IPS-NIHi7 (cell line): ENCODE measurements around the gene IL12A.
A peak's percentile ranks its signal among the peaks of the same experiment; 100 is the strongest.

Experiments used
- DNase-seq: peaks from one replicate; pipeline ENCODE4 v3.0.0; 2012; ENCODE audit warnings: mixed read lengths; ENCODE audit errors: extremely low spot score

IL12A gene

DNA sequence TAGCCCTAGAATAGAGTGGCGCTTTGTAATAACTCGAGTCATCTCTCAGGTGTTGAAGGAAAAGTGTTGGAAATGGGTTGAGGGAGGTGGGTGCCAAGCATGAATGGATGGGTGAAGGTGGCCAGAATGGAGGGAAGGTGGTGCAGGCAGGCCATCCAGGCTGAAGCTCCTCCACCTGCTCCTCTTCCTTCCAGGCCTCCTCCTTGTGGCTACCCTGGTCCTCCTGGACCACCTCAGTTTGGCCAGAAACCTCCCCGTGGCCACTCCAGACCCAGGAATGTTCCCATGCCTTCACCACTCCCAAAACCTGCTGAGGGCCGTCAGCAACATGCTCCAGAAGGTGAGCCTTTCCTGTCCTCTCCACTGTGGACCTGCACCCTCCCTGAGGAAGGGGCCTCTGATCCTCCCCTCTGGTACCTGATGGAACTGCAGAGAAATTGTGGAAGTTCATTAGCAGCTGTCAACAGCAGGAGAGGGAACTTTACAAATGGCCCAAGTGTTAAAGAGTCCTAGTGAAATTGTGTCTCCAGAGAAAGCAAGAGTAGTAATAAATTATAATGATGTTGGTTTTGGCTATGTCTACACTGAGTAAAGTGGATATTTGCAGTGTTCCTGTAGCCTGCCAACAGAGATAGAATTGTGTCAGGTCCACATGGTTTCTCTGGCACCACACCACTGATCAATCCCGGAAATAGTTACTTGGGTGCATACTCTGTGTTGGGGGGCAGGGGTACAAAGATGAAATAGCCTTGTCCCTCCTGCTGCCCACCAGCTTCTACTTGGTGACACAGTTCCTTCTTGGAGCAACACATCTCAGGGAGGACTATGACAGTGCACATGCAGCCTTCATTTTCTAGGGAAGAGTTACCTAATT, 1.6 kb downstream of the IL12A start:
- DNase-seq = peak; percentile 15

DNA sequence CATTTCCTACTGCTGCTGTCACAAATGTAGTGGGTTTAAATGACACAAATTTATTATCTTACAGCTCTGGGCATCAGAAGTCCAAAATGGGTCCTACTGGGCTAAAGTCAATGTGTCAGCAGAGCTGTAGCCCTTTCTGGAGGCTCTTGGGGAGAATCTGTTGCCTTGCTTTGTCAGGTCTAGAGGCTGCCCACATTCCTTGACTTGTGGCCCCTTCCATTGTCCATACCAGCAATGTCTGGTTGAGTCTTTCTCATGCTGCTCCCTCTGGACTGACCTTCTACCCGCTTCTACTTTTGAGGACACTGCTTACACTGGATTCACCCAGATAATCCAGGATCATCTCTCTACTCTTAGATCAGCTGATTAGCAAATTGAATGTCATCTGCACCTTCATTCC, 3.0 kb downstream of the IL12A start:
- DNase-seq = no peak

- no peak for DNase-seq
Observed at GRCh38 chr3:159992589-159992988, 4.0 kb downstream of the IL12A start.

- no peak for DNase-seq
Observed at GRCh38 chr3:159994182-159994581, 5.5 kb downstream of the IL12A start.

DNA sequence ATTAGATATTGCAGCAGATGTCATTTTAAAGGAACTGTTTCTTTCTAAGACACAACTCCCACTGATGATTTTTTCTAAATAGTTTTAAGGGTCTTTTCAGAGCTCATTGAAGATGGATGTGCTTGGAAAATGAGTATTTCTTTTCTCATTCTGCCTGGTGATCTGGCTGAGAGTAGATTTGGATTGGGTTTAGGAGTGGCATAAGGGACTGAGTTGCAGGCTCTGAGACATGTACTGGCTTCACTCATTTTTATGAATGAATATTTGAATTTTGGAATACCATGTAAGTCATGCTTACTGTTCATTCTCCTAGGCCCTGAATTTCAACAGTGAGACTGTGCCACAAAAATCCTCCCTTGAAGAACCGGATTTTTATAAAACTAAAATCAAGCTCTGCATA, 6.5 kb downstream of the IL12A start:
- DNase-seq = no peak

GRCh38 chr3:159996018-159996417, 7.4 kb downstream of the IL12A start:
- no peak for DNase-seq

- DNase-seq = no peak
Observed at GRCh38 chr3:159996959-159997358, 8.3 kb downstream of the IL12A start.

GRCh38 chr3:160001148-160001760, 12.6 kb downstream of the IL12A start:
- no peak for DNase-seq

GRCh38 chr3:160001850-160002623, 13.4 kb downstream of the IL12A start:
- DNase-seq = no peak

DNA sequence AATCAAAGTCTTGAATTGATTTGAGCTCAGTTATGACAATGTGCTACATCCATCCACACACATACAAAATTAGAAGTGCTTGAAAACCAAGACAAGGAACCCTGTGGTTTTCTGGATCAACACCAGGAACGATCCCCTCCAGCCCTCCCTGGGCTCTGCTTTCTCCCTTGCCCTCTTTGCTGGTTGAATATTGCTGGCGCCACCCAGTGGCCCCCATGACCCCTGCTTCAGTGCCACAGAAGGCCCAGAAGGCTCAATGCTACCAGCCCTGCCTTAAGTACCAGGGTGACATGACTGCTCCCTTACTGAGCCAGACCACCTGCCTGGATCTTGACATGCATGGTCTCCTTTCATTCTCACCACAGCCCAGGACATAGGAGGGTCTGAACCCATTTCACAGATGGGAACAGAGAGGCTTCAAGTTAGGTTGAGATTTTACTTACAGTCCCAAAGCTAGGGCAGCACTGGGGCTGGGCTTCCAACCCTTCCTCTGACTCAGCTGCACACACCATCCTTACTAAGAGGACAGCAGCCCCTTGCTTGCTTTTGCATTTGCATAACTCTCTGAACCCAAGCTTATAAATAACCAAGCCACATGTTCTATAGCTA, 15.0 kb downstream of the IL12A start:
- DNase-seq = peak; percentile 80

GRCh38 chr3:160005004-160005403, 16.4 kb downstream of the IL12A start:
- no peak for DNase-seq

GRCh38 chr3:160006282-160007163, 17.9 kb downstream of the IL12A start:
- DNase-seq = peak; percentile 76

GRCh38 chr3:160008961-160009360, 20.3 kb downstream of the IL12A start:
- DNase-seq = no peak

DNA sequence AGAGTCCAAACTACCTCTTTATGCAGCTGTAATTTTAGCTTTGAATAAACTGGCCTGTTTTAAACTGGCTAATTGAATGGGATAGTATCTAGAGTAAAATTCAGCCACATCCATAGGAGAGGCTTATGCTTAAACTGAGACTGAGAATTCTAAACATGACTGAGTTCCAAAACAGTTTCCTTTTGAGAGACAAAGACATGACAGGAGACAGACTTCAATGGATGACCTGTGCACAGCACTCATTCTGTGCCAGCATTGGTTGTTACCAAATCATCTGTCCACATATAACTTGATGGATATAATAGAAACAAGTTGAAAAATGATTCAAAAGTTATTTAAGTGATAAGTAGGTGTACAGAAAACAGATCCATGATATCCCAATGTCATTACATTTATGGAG, 20.9 kb downstream of the IL12A start:
- DNase-seq = no peak

- no peak for DNase-seq
Observed at GRCh38 chr3:160010578-160010977, 21.9 kb downstream of the IL12A start.

DNA sequence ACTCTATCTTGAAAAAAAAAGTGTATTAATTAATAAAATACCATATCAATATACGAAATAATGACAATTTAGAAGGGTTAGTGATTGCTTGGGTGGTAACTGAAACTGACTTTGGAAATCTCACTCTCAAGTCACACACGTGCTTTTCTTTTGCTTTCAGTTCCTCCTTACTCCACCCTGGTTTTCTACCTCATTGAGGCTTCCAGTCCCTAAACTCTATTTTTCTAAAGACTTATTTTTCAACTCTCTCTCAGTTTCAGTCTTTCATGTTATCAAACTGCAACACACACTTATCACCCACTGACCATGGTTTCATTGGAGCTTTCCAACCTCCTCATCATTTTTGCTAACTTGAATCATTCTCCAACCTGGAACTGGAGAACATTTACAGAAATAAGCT, 23.5 kb downstream of the IL12A start:
- no peak for DNase-seq

- DNase-seq = no peak
Observed at GRCh38 chr3:160016972-160017371, 28.3 kb downstream of the IL12A start.

GRCh38 chr3:160018959-160019358, 30.3 kb downstream of the IL12A start:
- no peak for DNase-seq

DNA sequence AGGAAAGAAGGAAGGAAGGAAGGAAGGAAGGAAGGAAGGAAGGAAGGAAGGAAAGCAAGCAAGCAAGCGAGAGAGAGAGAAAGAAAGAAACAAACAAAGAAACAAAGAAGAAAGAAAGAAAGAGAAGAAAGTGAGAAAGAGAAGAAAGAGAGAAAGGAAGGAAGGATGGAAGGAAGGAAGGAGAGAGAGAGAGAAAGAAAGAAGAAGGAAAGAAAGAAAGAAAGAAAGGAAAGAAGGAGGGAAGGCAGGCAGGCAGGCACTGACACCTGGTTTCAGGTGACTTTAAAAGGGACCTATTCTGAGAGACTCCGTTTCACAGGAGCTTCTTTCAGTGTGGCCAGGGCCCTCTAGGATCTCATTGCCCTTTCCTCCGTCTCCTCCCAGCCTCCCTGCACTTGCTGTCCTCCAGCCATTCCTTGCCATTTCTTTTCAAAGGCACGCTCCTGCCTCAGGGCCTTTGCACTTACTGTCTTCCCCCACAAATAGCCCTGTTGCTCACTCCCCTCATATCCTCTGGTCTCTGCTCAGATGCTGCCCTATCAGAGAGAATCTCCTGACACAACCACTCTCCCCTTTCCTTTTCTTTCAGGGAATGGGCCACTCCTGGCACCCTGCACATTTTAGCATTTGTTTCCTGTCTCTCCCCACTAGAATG, 31.5 kb downstream of the IL12A start:
- no peak for DNase-seq

GRCh38 chr3:160022068-160022467, 33.4 kb downstream of the IL12A start:
- DNase-seq = no peak

- no peak for DNase-seq
Observed at GRCh38 chr3:160023476-160023875, 34.8 kb downstream of the IL12A start.
